Islet precursor cell (in vitro differentiated cells): ENCODE results near the gene ARHGAP10.

Source experiments
- DNase-seq: peaks from one replicate; pipeline ENCODE4 v3.0.0-alpha.2; 2018

ARHGAP10 gene

GRCh38 chr4:148109216-148109615, 377.3 kb downstream of the ARHGAP10 start:
- DNase-seq = no peak

- no peak for DNase-seq
Observed at GRCh38 chr4:148110169-148110568, 378.3 kb downstream of the ARHGAP10 start.

DNA sequence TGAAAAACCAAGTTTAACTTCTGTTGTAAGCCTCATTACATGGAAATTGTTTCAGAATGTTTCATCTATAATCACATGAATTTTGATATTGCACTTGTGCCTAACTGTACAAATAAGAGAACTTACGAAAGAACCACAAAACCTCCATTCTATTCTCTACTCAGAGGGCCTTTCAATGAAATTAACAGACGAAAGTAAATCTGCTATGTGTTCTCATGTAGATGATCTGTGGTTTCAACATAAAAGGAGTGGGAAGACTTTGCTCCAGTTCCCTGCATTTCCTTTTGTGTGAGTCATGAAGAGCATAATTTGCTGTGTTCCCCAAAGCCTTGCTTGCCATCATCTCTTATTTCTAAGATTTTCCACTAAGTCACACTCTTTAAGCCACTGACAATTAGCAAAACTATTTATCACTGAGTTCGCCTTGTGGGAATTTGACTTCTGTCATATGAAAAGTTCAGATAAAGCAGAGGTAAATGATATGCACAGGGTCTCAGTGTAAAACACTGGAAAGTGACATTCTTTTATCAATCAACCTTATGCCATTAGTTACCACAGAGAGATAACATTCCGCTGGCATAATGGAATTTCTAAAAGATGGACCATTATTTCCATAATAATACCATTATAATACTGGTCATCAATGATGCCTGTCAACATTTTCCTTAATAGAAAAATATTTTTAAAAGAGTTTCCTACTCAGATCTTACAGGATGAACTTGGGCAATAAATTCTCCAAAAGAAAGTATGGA, 380.5 kb downstream of the ARHGAP10 start:
- DNase-seq = no peak

DNA sequence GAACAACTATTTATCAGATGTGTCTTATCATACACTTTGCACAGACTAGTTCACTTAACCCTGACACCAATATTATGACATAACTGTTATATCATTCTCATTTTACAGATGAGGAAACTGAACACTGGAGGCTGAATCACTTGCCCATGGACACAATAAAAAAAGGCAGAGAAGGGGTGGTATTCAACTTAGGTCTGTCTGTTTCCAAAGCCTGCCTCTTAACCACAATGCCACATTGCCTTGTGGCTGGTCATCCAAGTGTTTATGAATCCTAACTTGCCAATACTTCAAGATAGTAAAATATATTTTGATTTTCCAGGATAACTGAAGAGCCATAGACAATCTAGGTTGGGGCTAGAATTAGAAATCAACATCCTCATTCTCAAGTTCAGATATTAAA, 382.5 kb downstream of the ARHGAP10 start:
- DNase-seq = no peak

DNA sequence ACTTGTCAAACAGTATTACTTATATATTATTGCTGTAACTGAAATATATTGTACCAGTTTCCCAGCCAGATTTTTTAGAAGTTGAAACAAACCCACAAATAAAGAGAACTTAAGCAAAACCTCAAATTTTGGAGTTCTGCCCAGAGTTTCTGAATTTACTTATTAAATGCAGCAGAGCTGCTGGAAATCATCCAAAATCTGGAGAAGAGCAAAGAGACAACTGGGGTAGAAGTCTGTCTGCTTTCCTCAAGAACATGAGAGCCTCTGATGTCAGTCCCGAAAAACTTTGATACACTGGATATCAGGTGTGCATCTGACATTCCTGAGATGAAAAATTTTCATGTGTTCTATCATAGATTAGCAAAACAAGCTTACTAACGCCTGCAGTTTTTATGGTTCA, 384.4 kb downstream of the ARHGAP10 start:
- DNase-seq = no peak

- DNase-seq = no peak
Observed at GRCh38 chr4:148116969-148117368, 385.1 kb downstream of the ARHGAP10 start.

- no peak for DNase-seq
Observed at GRCh38 chr4:148118179-148118578, 386.3 kb downstream of the ARHGAP10 start.

DNA sequence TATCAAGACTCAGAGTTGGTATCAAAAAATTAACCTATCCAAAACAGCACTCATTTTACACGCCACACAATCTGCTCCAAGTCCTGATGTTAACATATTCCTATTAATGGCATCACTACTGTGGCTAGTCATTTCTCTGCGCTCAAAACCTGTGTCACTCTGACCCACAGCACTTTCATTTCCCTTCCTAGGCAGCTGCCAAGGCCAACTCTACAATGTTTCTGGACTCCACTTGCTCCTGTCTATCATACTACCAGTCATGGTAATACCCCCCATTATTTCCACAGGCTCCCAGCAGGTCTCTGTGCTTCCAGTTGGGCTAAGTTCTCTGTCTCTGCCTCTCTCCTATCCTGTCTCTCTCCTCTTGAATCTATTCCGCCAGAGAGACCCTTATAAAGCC, 386.7 kb downstream of the ARHGAP10 start:
- no peak for DNase-seq

- no peak for DNase-seq
Observed at GRCh38 chr4:148120216-148120615, 388.3 kb downstream of the ARHGAP10 start.
